BLaER1 (cell line): ENCODE measurements around the gene MAJIN.
A peak's percentile ranks its signal among the peaks of the same experiment; 100 is the strongest.

ENCODE experiments used
- H3K27ac ChIP-seq: shearing (Covaris generic); formaldehyde crosslinking; 2 replicates; pipeline ENCODE4 v1.8.1; 2022
- H3K27me3 ChIP-seq: shearing (Covaris generic); formaldehyde crosslinking; 2 replicates; pipeline ENCODE4 v1.8.1; 2022
- H3K36me3 ChIP-seq: shearing (Covaris generic); formaldehyde crosslinking; 2 replicates; pipeline ENCODE4 v1.8.1; 2022
- H3K4me1 ChIP-seq: shearing (Covaris generic); formaldehyde crosslinking; 2 replicates; pipeline ENCODE4 v1.8.1; 2022
- H3K4me2 ChIP-seq: shearing (Covaris generic); formaldehyde crosslinking; 2 replicates; pipeline ENCODE4 v1.8.1; 2022
- H3K4me3 ChIP-seq: shearing (Covaris generic); formaldehyde crosslinking; 2 replicates; pipeline ENCODE4 v1.8.1; 2022
- H3K9ac ChIP-seq: shearing (Covaris generic); formaldehyde crosslinking; 2 replicates; pipeline ENCODE4 v1.8.1; 2022
- H3K9me3 ChIP-seq: shearing (Covaris generic); formaldehyde crosslinking; 2 replicates; pipeline ENCODE4 v1.8.1; 2022
- H4K20me1 ChIP-seq: shearing (Covaris generic); formaldehyde crosslinking; 2 replicates; pipeline ENCODE4 v1.8.1; 2022
- Cebpa-rat ChIP-seq: shearing (Covaris generic); IDR thresholded peaks from 2 replicates; pipeline ENCODE4 v1.8.1; 2022

MAJIN gene

GRCh38 chr11:64924910-64925284 lies 47.0 kb downstream of the MAJIN start:
- Histone ChIP-seq H3K27me3 (peaks cover 6% of the 10 kb centered on the region; the same call in 1 of the 2 replicates), H3K9ac (peak overlapping the region; percentile 82), H4K20me1 (no peaks in the 10 kb centered on the region), H3K9me3 (no peaks in the 10 kb centered on the region), H3K27ac (peak overlapping the region; percentile 78), H3K4me2 (peak overlapping the region; percentile 94), H3K36me3 (peaks cover 28% of the 10 kb centered on the region; the same call in 1 of the 2 replicates), H3K4me3 (peak overlapping the region; percentile 82), H3K4me1 (peaks cover 57% of the 10 kb centered on the region)
- no peak for TF ChIP-seq Cebpa-rat

GRCh38 chr11:64923944-64924909 lies 47.7 kb downstream of the MAJIN start, which contains the start of gene PPP2R5B:
TSS of gene PPP2R5B (plus strand) at chr11:64924689. CDS start at chr11:64925735, 1,046 bp downstream.
- H3K4me1 ChIP-seq = peaks cover 64% of the 10 kb centered on the region
- H3K9me3 ChIP-seq = no peaks in the 10 kb centered on the region
- peak within 1 kb of the TSS; percentile 82 for H3K9ac ChIP-seq
- H3K4me3 ChIP-seq = peak within 1 kb of the TSS; percentile 82
- H3K4me2 ChIP-seq = peak within 1 kb of the TSS; percentile 94
- H3K36me3 ChIP-seq = peaks cover 22% of the 10 kb centered on the region; the same call in 1 of the 2 replicates
- H4K20me1 ChIP-seq = no peaks in the 10 kb centered on the region
- peak within 1 kb of the TSS; percentile 78 for H3K27ac ChIP-seq
- peaks cover 6% of the 10 kb centered on the region; the same call in 1 of the 2 replicates for H3K27me3 ChIP-seq
- no peak for TF ChIP-seq Cebpa-rat

GRCh38 chr11:64923151-64923661 lies 48.7 kb downstream of the MAJIN start:
- no peak overlapping the region for H3K9ac ChIP-seq
- no peaks in the 10 kb centered on the region for H4K20me1 ChIP-seq
- no peak overlapping the region for H3K4me3 ChIP-seq
- peaks cover 6% of the 10 kb centered on the region; the same call in 1 of the 2 replicates for H3K27me3 ChIP-seq
- H3K4me2 ChIP-seq = peak overlapping the region; percentile 94
- H3K9me3 ChIP-seq = no peaks in the 10 kb centered on the region
- no peak for TF ChIP-seq Cebpa-rat
- peak overlapping the region; percentile 78 for H3K27ac ChIP-seq
- peaks cover 74% of the 10 kb centered on the region for H3K4me1 ChIP-seq
- peaks cover 15% of the 10 kb centered on the region; the same call in 1 of the 2 replicates for H3K36me3 ChIP-seq

- Histone ChIP-seq H4K20me1 (peaks cover 6% of the 10 kb centered on the region; the same call in 1 of the 2 replicates), H3K9me3 (no peaks in the 10 kb centered on the region), H3K4me2 (peak overlapping the region; percentile 90), H3K4me3 (no peak overlapping the region), H3K4me1 (peaks cover 82% of the 10 kb centered on the region), H3K27me3 (peaks cover 6% of the 10 kb centered on the region; the same call in 1 of the 2 replicates), H3K27ac (peak overlapping the region; percentile 79), H3K9ac (0 out of 2 replicates have a peak overlapping the region, but pooled peaks have one; percentile 66), H3K36me3 (peaks cover under 1% of the 10 kb centered on the region; the same call in 1 of the 2 replicates)
- TF ChIP-seq Cebpa-rat = no peak
These were observed 50.5 kb downstream of the MAJIN start for GRCh38 chr11:64921384-64921783.

GRCh38 chr11:64920124-64920523 lies 51.8 kb downstream of the MAJIN start:
- H3K4me2 ChIP-seq = peak overlapping the region; percentile 90
- H3K4me1 ChIP-seq = peaks cover 83% of the 10 kb centered on the region
- peaks cover 3% of the 10 kb centered on the region; the same call in 1 of the 2 replicates for H3K27me3 ChIP-seq
- no peaks in the 10 kb centered on the region for H3K9me3 ChIP-seq
- H3K9ac ChIP-seq = peak overlapping the region; percentile 66
- TF ChIP-seq Cebpa-rat = no peak
- peak overlapping the region; percentile 48 for H3K4me3 ChIP-seq
- H4K20me1 ChIP-seq = peaks cover 18% of the 10 kb centered on the region; the same call in 1 of the 2 replicates
- H3K36me3 ChIP-seq = no peaks in the 10 kb centered on the region
- H3K27ac ChIP-seq = peak overlapping the region; percentile 79

- no peaks in the 10 kb centered on the region for H3K9me3 ChIP-seq
- H3K4me2 ChIP-seq = peak overlapping the region; percentile 90
- H3K27ac ChIP-seq = peak overlapping the region; percentile 79
- H3K4me3 ChIP-seq = peak overlapping the region; percentile 48
- H3K4me1 ChIP-seq = peaks cover 80% of the 10 kb centered on the region
- no peak for TF ChIP-seq Cebpa-rat
- peaks cover 19% of the 10 kb centered on the region; the same call in 1 of the 2 replicates for H4K20me1 ChIP-seq
- H3K27me3 ChIP-seq = no peaks in the 10 kb centered on the region
- H3K36me3 ChIP-seq = no peaks in the 10 kb centered on the region
- peak overlapping the region; percentile 66 for H3K9ac ChIP-seq
These were observed 52.3 kb downstream of the MAJIN start for GRCh38 chr11:64919627-64920026.

- H4K20me1 ChIP-seq = peaks cover 19% of the 10 kb centered on the region; the same call in 1 of the 2 replicates
- no peaks in the 10 kb centered on the region for H3K27me3 ChIP-seq
- H3K4me1 ChIP-seq = peaks cover 67% of the 10 kb centered on the region
- peak overlapping the region; percentile 90 for H3K4me3 ChIP-seq
- no peak for TF ChIP-seq Cebpa-rat
- peaks cover 15% of the 10 kb centered on the region for H3K36me3 ChIP-seq
- H3K27ac ChIP-seq = peak overlapping the region; percentile 74
- peak overlapping the region; percentile 76 for H3K9ac ChIP-seq
- peak overlapping the region; percentile 90 for H3K4me2 ChIP-seq
- H3K9me3 ChIP-seq = no peaks in the 10 kb centered on the region
These were observed 53.9 kb downstream of the MAJIN start for GRCh38 chr11:64918017-64918416.

GRCh38 chr11:64917663-64917995 lies 54.3 kb downstream of the MAJIN start:
- Histone ChIP-seq H3K27me3 (no peaks in the 10 kb centered on the region), H3K27ac (peak overlapping the region; percentile 74), H3K4me3 (peak overlapping the region; percentile 90), H3K9ac (peak overlapping the region; percentile 76), H3K36me3 (peaks cover 19% of the 10 kb centered on the region), H3K4me2 (peak overlapping the region; percentile 90), H4K20me1 (peaks cover 19% of the 10 kb centered on the region; the same call in 1 of the 2 replicates), H3K9me3 (no peaks in the 10 kb centered on the region), H3K4me1 (peaks cover 64% of the 10 kb centered on the region)
- no peak for TF ChIP-seq Cebpa-rat

GRCh38 chr11:64916775-64917662 lies 54.9 kb downstream of the MAJIN start, which contains the start of gene ATG2A:
TSS of gene ATG2A (minus strand) at chr11:64917209. CDS start at chr11:64917135, 74 bp downstream.
- peak within 1 kb of the TSS; percentile 100 for H3K4me2 ChIP-seq
- peak within 1 kb of the TSS; percentile 90 for H3K4me3 ChIP-seq
- H4K20me1 ChIP-seq = peaks cover 19% of the 10 kb centered on the region; the same call in 1 of the 2 replicates
- no peaks in the 10 kb centered on the region for H3K9me3 ChIP-seq
- H3K27ac ChIP-seq = peak within 1 kb of the TSS; percentile 89
- TF ChIP-seq Cebpa-rat = no peak
- peak within 1 kb of the TSS; percentile 97 for H3K9ac ChIP-seq
- peaks cover 62% of the 10 kb centered on the region for H3K4me1 ChIP-seq
- H3K36me3 ChIP-seq = peaks cover 25% of the 10 kb centered on the region
- no peaks in the 10 kb centered on the region for H3K27me3 ChIP-seq
